Caco-2 (cell line): ENCODE data around the gene SOBP. TPM values are rescaled to one million over a fixed set of nuclear protein-coding genes. Genes with fewer than 3 reads are reported as not detected.
A peak's percentile ranks its signal among the peaks of the same experiment; 100 is the strongest.

ENCODE experiments used
- BruUV-seq: library from RNA; stranded (reverse); fragments of 400-500 nt; replicated peaks from 2 replicates; lab custom pipeline; 2021; lab: Mats Ljungman, UMichigan
- CTCF ChIA-PET: fragments of 300-600 bp; sonication (Branson Sonifier 250); formaldehyde crosslinking; loops from one replicate; lab custom pipeline; 2022; ENCODE audit warnings: antibody characterized with exemption; lab: Charles Lee
- POLR2A ChIA-PET: fragments of 300-600 bp; sonication (Branson Sonifier 250); formaldehyde crosslinking; loops from one replicate; lab custom pipeline; 2022; ENCODE audit warnings: antibody characterized with exemption; lab: Charles Lee
- DNase-seq, 2 experiments: peaks; one replicate each; pipeline versions ENCODE4 v3.0.0 to v3.0.0-alpha.2; 2020 to 2022
- H3K27me3 ChIP-seq: replicated peaks from 2 replicates; pipeline ENCODE4 v1.6.0; 2011; ENCODE audit warnings: low read length; ENCODE audit not compliant: control insufficient read depth, insufficient read depth
- H3K36me3 ChIP-seq: 2 replicates; pipeline ENCODE4 v1.5.1; 2011; ENCODE audit warnings: low read length; ENCODE audit not compliant: control insufficient read depth, insufficient read depth
- H3K4me1 ChIP-seq: fragments of 250-450 bp; sonication (Bioruptor Pico); 2 replicates; pipeline ENCODE4 v1.5.1; 2020; ENCODE audit warnings: mild to moderate bottlenecking
- H3K4me3 ChIP-seq: 2 replicates; pipeline ENCODE4 v1.5.1; 2011; ENCODE audit warnings: low read depth, mild to moderate bottlenecking, control low read depth, low read length
- H3K9me3 ChIP-seq: fragments of 250-450 bp; sonication (Bioruptor Pico); 2 replicates; pipeline ENCODE4 v1.5.1; 2020; ENCODE audit warnings: mild to moderate bottlenecking, moderate library complexity
- H3K27ac Mint-ChIP-seq: one replicate; pipeline ENCODE4 v1.8.0; 2022; ENCODE audit warnings: mixed read lengths; ENCODE audit not compliant: unreplicated experiment
- H3K27me3 Mint-ChIP-seq: one replicate; pipeline ENCODE4 v1.8.0; 2022; ENCODE audit warnings: mixed read lengths; ENCODE audit not compliant: insufficient read depth, unreplicated experiment
- H3K36me3 Mint-ChIP-seq: one replicate; pipeline ENCODE4 v1.8.0; 2022; ENCODE audit warnings: mild to moderate bottlenecking, mixed read lengths; ENCODE audit not compliant: insufficient read depth, unreplicated experiment
- H3K4me1 Mint-ChIP-seq: one replicate; pipeline ENCODE4 v1.8.0; 2022; ENCODE audit warnings: low read depth, mixed read lengths; ENCODE audit not compliant: unreplicated experiment
- H3K4me3 Mint-ChIP-seq: one replicate; pipeline ENCODE4 v1.8.0; 2022; ENCODE audit warnings: mild to moderate bottlenecking, moderate library complexity, mixed read lengths; ENCODE audit not compliant: unreplicated experiment
- H3K9me3 Mint-ChIP-seq: one replicate; pipeline ENCODE4 v1.8.0; 2022; ENCODE audit warnings: mixed read lengths; ENCODE audit not compliant: unreplicated experiment
- CTCF ChIP-seq, 2 experiments: fragments of 200-600 bp in 1 of 2; IDR thresholded peaks; 1 replicate in 1 of 2; 2 replicates in 1 of 2; pipeline versions ENCODE4 v1.5.1 to v1.8.0; 2011 to 2022; ENCODE audit warnings: antibody characterized with exemption in 1 of 2, control low read depth in 1 of 2, inconsistent platforms in 1 of 2, low read depth in 1 of 2, low read length in 1 of 2, mild to moderate bottlenecking in 1 of 2, moderate library complexity in 1 of 2; ENCODE audit not compliant: insufficient read depth in 1 of 2, severe bottlenecking in 1 of 2, unreplicated experiment in 1 of 2
- intact Hi-C: fragments of 100-400 bp; cut with micrococcal nuclease; formaldehyde crosslinking; loops from one replicate; pipeline ENCODE4 v1.10.0; 2022; ENCODE audit not compliant: unreplicated experiment
- total RNA-seq: library from RNA; stranded (reverse); gene quantifications from 2 replicates; pipeline ENCODE4 v1.2.3, GENCODE V29; 2022

SOBP gene
- total RNA-seq, 1 experiment from 2014 or later = not detected

GRCh38 chr6:107704347-107705013, 214.6 kb downstream of the SOBP start:
- Histone ChIP-seq H3K4me1 (0 out of 2 replicates have a peak, but pooled peaks cover 3% of the 10 kb centered on the region), H3K27me3 (no peaks in the 10 kb centered on the region), H3K9me3 (no peaks in the 10 kb centered on the region), H3K36me3 (no peaks in the 10 kb centered on the region), H3K4me3 (no peak overlapping the region)
- ChIA-PET CTCF (interaction anchor here (0.7 kb wide), 2 partner anchors 62 to 83 kb away, joined by 3 to 4 read pairs; no protein-coding TSS in a partner anchor), POLR2A (no interaction called here)
- peak; percentile 67 to 77 for TF ChIP-seq CTCF (IDR thresholded peaks at IDR 0.05; ENCODE audit: insufficient read depth in 1 of 2, low read depth in 1 of 2, low read length in 1 of 2, severe bottlenecking in 1 of 2, unreplicated experiment in 1 of 2)
- Mint-ChIP-seq H3K4me1 (no peaks in the 10 kb centered on the region), H3K9me3 (no peaks in the 10 kb centered on the region), H3K36me3 (no peaks in the 10 kb centered on the region), H3K27me3 (peaks cover 3% of the 10 kb centered on the region), H3K4me3 (no peak overlapping the region), H3K27ac (no peak overlapping the region)
- intact Hi-C loops = loop anchor here (1.0 kb wide), 1 partner anchor 29 kb away; no protein-coding TSS in a partner anchor
- BruUV-seq = no TSS peak
- DNase-seq = peak in 1 of 2 experiments; percentile 52

GRCh38 chr6:107706516-107707115, 216.7 kb downstream of the SOBP start:
- H3K9me3 Mint-ChIP-seq = no peaks in the 10 kb centered on the region
- POLR2A ChIA-PET = no interaction called here
- BruUV-seq = no TSS peak

More at GRCh38 chr6:107706516-107707115, 216.7 kb downstream of the SOBP start:
- no peaks in the 10 kb centered on the region for H3K36me3 Mint-ChIP-seq
- no peak overlapping the region for H3K27ac Mint-ChIP-seq
- Histone ChIP-seq H3K4me3 (no peak overlapping the region), H3K4me1 (0 out of 2 replicates have a peak, but pooled peaks cover 3% of the 10 kb centered on the region), H3K27me3 (no peaks in the 10 kb centered on the region), H3K9me3 (no peaks in the 10 kb centered on the region), H3K36me3 (no peaks in the 10 kb centered on the region)
- H3K27me3 Mint-ChIP-seq = peaks cover 6% of the 10 kb centered on the region
- no peak for DNase-seq
- no peak for TF ChIP-seq CTCF (IDR thresholded peaks at IDR 0.05; ENCODE audit: insufficient read depth in 1 of 2, low read depth in 1 of 2, low read length in 1 of 2, severe bottlenecking in 1 of 2, unreplicated experiment in 1 of 2)
- H3K4me3 Mint-ChIP-seq = no peak overlapping the region
- H3K4me1 Mint-ChIP-seq = no peaks in the 10 kb centered on the region
- CTCF ChIA-PET = no interaction called here
- intact Hi-C loops = no loop called here
